SK-N-SH treated with all-trans-retinoic acid at 6 μM for 48 hours (cell line): ENCODE data around the gene SPN.

Experiments
- BACH2 ChIP-seq: fragments of 250-450 bp; sonication (Bioruptor Pico); IDR thresholded peaks from 2 replicates; pipeline ENCODE4 v1.9.0; 2021; ENCODE audit warnings: mild to moderate bottlenecking, borderline replicate concordance
- CREB5 ChIP-seq: fragments of 250-450 bp; sonication (Bioruptor Pico); IDR thresholded peaks from 2 replicates; pipeline ENCODE4 v1.5.1; 2020; ENCODE audit warnings: low read depth, mild to moderate bottlenecking, moderate library complexity
- CSRNP3 ChIP-seq: fragments of 250-450 bp; sonication (Bioruptor Pico); IDR thresholded peaks from 2 replicates; pipeline ENCODE4 v1.5.1; 2021; ENCODE audit warnings: mild to moderate bottlenecking, moderate library complexity
- ISL1 ChIP-seq: fragments of 250-450 bp; sonication (Bioruptor Pico); IDR thresholded peaks from 2 replicates; pipeline ENCODE4 v2.1.2; 2022; ENCODE audit warnings: mild to moderate bottlenecking, moderate library complexity
- OSR1 ChIP-seq: fragments of 250-450 bp; sonication (Bioruptor Pico); IDR thresholded peaks from 2 replicates; pipeline ENCODE4 v1.8.0; 2022; ENCODE audit warnings: moderate library complexity, mild to moderate bottlenecking, inconsistent platforms
- PATZ1 ChIP-seq: fragments of 250-450 bp; sonication (Bioruptor Pico); IDR thresholded peaks from 2 replicates; pipeline ENCODE4 v1.8.0; 2020; ENCODE audit warnings: mild to moderate bottlenecking, moderate library complexity, borderline replicate concordance
- PPARA ChIP-seq: fragments of 250-450 bp; sonication (Bioruptor Pico); IDR thresholded peaks from 2 replicates; pipeline ENCODE4 v1.5.0; 2020; ENCODE audit warnings: mild to moderate bottlenecking, borderline replicate concordance
- SNAI2 ChIP-seq: fragments of 250-450 bp; sonication (Bioruptor Pico); IDR thresholded peaks from 2 replicates; pipeline ENCODE4 v1.5.0; 2020; ENCODE audit warnings: mild to moderate bottlenecking, moderate library complexity
- TCF4 ChIP-seq: fragments of 250-450 bp; sonication (Bioruptor Pico); IDR thresholded peaks from 2 replicates; pipeline ENCODE4 v1.8.0; 2021; ENCODE audit warnings: mild to moderate bottlenecking, moderate library complexity, borderline replicate concordance
- TOX ChIP-seq: fragments of 250-450 bp; sonication (Bioruptor Pico); IDR thresholded peaks from 2 replicates; pipeline ENCODE4 v1.8.0; 2021; ENCODE audit warnings: mild to moderate bottlenecking, moderate library complexity, borderline replicate concordance
- TSHZ2 ChIP-seq: fragments of 250-450 bp; sonication (Bioruptor Pico); IDR thresholded peaks from 2 replicates; pipeline ENCODE4 v1.5.0; 2020; ENCODE audit warnings: mild to moderate bottlenecking, moderate library complexity
- ZC3H10 ChIP-seq: fragments of 250-450 bp; sonication (Bioruptor Pico); IDR thresholded peaks from 2 replicates; pipeline ENCODE4 v1.5.1; 2021; ENCODE audit warnings: mild to moderate bottlenecking, moderate library complexity
- ZFP30 ChIP-seq: fragments of 450-650 bp; formaldehyde crosslinking; IDR thresholded peaks from 2 replicates; pipeline ENCODE4 v1.5.0; 2022; ENCODE audit warnings: mild to moderate bottlenecking, moderate library complexity
- ZNF8 ChIP-seq: fragments of 450-650 bp; formaldehyde crosslinking; IDR thresholded peaks from 2 replicates; pipeline ENCODE4 v1.5.0; 2020; ENCODE audit warnings: mild to moderate bottlenecking, moderate library complexity

- TF ChIP-seq BACH2: no peak
- no peak for TF ChIP-seq OSR1
- TF ChIP-seq CREB5 (CRISPR knock-in tag): no peak
- TF ChIP-seq TOX (CRISPR knock-in tag): no peak
- TF ChIP-seq ZNF8: no peak
- TF ChIP-seq PPARA (CRISPR knock-in tag): no peak
- TF ChIP-seq PATZ1 (CRISPR knock-in tag): no peak
- TF ChIP-seq ZC3H10 (CRISPR knock-in tag): no peak
- TF ChIP-seq TSHZ2 (CRISPR knock-in tag): no peak
- no peak for TF ChIP-seq ISL1
- TF ChIP-seq SNAI2 (CRISPR knock-in tag): no peak
- TF ChIP-seq CSRNP3 (CRISPR knock-in tag): no peak
- no peak for TF ChIP-seq ZFP30 (CRISPR knock-in tag)
- TF ChIP-seq TCF4 (CRISPR knock-in tag): no peak
These were observed 39.2 kb downstream of the SPN start for GRCh38 chr16:29702269-29702668.
